PC-9 (cell line): ENCODE data around the gene PC.

Source experiments
- EZH2 ChIP-seq: fragments of 200-600 bp; sonication (generic); IDR thresholded peaks from 2 replicates; pipeline ENCODE4 v1.8.0; 2017; ENCODE audit warnings: antibody characterized with exemption, low read depth
- TF ChIP-seq, protein P1 (sequence below): fragments of 200-600 bp; sonication (generic); conservative IDR thresholded peaks from 2 replicates; pipeline ENCODE4 v1.6.1; 2017; ENCODE audit warnings: mixed run types, antibody characterized with exemption, mild to moderate bottlenecking, moderate library complexity

DNA sequence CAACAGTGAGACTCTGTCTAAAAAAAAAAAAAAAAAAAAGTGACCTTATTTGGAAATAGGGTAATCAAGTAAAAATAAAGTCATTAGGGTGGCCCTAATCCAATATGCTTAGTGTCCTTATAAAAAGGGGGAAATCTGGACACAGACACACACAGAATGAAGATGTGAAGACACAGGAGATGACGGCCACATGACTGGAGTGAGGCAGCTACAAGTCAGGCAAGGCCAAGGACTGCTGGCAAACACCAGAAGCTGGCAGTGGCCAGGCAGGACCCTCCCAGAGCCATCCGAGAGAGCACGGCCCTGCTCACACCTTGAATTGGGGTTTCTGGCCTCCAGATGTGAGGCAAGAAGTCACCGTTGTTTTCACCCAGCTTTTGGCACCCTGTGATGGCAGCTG is 72.7 kb downstream of the PC start:
- TF ChIP-seq, protein P1, sequence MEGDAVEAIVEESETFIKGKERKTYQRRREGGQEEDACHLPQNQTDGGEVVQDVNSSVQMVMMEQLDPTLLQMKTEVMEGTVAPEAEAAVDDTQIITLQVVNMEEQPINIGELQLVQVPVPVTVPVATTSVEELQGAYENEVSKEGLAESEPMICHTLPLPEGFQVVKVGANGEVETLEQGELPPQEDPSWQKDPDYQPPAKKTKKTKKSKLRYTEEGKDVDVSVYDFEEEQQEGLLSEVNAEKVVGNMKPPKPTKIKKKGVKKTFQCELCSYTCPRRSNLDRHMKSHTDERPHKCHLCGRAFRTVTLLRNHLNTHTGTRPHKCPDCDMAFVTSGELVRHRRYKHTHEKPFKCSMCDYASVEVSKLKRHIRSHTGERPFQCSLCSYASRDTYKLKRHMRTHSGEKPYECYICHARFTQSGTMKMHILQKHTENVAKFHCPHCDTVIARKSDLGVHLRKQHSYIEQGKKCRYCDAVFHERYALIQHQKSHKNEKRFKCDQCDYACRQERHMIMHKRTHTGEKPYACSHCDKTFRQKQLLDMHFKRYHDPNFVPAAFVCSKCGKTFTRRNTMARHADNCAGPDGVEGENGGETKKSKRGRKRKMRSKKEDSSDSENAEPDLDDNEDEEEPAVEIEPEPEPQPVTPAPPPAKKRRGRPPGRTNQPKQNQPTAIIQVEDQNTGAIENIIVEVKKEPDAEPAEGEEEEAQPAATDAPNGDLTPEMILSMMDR = no peak
- TF ChIP-seq EZH2 = no peak
